Activated CD4-positive, alpha-beta T cell treated with anti-CD3 and anti-CD28 coated beads, Interleukin-10, Interleukin-2, amounts not matched to agents 100 ng/mL and 50 ng/mL, durations not matched to agents 16 hours and 8 hours (primary cell): Measurements from ENCODE around the gene ZFP3.
"Not testable (repeated sequence)": the region's sequence is repeated elsewhere in the genome, so short reads cannot be mapped to it uniquely, and the experiment has no call there.

ENCODE experiments used
- DNase-seq: peaks from one replicate; pipeline ENCODE4 v3.0.0-alpha.2; 2020

The ZFP3 gene

GRCh38 chr17:5126719-5127488 is 48.6 kb downstream of the ZFP3 start:
- DNase-seq, result no peak

DNA sequence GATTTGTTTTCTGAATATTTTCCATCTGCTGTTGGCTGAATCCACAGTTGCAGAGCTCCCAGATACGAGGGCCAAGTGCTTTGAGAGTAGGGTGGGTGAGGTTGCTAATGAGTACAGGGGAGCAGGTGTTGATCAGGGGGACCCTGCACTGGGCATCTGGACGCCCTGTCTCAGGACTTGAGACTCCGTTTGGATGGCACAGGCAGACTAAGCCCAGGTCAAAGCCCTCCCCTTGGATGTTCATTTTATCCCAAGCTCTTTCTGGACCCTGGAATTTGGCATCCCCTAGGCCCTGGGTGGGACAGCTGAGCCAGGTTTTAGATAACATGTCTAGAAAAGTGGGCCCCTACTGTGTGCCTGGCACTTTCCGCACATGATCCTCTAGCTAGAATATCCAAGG is 49.6 kb downstream of the ZFP3 start:
- DNase-seq, result no peak

DNA sequence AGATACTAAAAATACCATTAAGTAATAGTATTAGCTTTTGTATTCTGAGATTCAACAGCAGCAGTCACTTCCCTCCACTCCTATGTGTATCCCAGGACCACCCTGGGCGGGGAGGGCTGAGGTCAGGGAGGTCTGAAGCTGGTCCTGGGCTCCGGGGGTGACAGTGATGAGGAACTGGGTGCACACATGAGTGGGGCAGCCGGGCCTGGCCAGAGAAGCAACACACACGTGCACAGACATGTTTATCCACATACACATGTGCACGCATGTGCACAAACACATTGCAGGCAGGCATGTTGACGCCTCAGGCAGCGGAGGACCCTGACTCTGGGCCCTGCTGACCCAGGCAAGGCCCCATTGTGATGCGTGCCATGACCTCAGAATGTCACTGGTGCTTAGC is 50.1 kb downstream of the ZFP3 start:
- not testable (repeated sequence) for DNase-seq

GRCh38 chr17:5128905-5129535 is 50.8 kb downstream of the ZFP3 start:
- DNase-seq, result no peak

DNA sequence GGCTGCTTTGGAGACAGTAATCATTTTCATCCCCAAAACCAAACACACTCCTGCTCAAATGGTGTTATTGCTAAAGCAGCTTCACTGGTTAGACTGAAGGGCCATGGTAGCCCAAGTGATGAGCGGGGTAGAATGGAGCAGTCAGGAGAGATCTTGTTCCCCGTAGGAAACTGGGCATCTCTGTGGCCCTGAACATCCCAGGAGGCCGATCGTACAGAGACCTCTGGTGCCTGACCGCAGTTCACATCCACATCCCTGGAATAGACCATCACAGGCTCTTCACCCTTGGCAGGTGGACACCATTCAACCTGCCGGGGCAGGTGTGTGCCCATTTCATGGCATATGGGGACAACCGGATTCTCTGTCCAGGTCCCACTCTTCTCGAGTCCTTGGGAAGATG is 51.5 kb downstream of the ZFP3 start:
- DNase-seq, result not testable (repeated sequence)

- DNase-seq, result not testable (repeated sequence)
Measured at GRCh38 chr17:5130261-5130660, 52.0 kb downstream of the ZFP3 start.

GRCh38 chr17:5130687-5131086 is 52.4 kb downstream of the ZFP3 start:
- not testable (repeated sequence) for DNase-seq

DNA sequence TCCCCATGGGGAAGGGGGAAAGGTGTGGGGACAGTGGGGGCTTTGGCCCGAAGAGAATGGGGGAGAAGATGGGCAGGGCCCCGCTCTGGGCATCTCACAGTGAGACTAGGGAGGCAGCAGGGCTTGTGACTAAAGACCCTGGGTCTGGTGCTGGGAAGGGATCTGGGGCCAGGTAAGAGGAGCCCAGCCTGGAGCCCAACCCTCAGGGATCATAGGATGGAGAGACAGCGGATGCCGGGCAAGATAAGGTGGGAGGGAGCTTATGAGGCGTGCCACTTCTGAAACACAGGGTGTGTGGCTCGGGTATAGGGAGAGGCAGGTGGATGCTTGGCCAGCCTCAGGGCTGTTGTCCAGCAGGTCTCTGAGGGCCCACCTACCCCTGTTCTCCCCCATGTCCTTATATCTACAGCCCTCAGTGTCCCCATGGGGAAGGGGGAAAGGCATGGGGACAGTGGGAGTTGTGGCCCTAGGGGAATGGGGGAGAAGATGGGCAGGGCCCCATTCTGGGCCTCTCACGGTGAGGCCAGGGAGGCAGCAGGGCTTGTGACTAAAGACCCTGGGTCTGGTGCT is 53.0 kb downstream of the ZFP3 start:
- no peak for DNase-seq

DNA sequence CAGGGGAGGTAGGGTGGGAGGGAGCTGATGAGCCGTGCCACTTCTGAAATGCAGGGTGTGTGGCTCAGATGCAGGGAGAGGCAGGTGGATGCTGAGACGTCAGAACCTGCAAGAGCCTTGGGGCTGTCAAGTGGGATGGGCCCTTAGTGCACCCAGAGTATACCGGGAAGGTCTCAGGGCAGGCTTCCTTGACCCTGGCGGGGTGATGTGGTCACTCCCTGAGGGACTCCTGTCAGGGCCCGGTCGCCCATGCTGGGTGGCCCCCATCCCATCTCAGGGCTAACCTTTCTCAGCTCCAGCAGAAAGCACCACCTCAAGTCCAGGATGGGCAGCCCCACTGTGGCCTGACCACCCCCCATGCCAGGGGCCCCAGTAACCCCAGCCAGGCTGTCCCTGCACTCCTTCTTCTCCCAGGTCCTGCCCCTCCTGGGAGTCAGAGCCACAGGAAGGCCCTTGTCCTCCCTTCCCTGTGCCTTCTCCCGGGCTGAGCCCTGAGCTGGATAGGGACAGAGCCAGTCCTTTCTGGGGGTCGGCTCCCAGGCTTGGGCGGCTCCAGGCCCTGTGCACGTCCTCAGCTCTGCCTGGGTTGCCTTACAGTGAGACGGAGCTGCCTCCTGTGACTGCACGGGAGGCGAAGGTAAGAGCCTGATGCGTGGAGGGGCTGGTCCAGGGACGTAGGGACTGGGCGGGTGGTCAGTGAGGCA is 53.7 kb downstream of the ZFP3 start:
- DNase-seq, result not testable (repeated sequence)

GRCh38 chr17:5132503-5133225 is 54.4 kb downstream of the ZFP3 start:
- not testable (repeated sequence) for DNase-seq

DNA sequence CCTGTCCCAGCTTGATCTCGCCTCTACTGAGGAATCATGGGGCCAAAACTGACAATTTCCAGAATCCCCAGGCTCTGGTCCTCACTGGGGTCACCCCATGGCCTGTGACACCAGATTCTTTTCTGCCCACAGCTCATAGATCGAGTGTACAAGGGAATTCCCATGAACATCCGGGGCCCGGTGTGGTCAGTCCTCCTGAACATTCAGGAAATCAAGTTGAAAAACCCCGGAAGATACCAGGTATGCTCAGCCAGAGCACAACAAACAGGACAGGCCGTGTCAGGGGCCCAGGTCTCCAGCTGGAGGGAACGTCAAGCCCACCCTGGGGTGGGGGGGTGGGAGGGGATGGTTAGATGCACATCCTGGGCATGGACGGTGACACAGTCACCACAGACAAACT is 55.0 kb downstream of the ZFP3 start:
- DNase-seq, result no peak

DNA sequence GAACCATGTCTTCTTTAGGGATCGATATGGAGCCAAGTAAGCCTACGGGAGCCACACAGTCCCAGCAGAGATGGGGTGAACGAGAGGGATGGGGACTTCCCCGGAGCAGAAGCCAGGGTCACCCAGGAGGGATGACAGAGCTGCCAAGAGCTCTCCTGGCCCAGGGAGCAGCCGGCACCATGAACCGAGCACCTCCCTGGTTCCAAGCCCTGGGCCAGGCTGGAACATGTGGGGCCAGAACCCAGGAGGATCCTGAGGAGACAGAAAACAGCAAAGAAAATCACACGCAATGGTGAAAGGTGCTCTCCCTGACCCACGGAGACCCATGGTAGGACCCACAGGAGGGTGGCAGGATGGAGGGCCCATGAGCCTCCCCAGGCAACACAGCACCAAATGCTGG is 55.7 kb downstream of the ZFP3 start:
- not testable (repeated sequence) for DNase-seq

DNA sequence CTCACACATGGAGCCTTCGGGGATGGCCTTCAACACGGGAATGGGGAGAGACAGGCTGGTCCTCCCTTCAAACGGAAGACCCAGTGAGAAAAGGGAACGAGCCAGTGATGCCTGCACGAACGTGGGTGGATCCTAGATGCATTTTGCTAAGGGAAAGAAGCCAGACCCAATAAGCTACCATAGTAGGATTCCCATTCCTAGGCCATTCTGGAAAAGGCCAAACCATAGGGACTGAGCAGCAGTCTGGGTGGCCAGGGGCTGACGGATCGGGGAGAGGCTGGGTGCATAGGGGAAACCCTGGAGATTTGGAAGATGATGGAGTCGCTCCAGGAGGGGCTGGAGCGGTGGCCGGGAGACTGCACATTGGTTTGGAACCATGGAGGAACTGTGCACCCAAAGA is 56.3 kb downstream of the ZFP3 start:
- DNase-seq, result not testable (repeated sequence)

GRCh38 chr17:5135131-5135712 is 57.0 kb downstream of the ZFP3 start:
- not testable (repeated sequence) for DNase-seq

- no peak for DNase-seq
Measured at GRCh38 chr17:5135726-5136579, 57.7 kb downstream of the ZFP3 start.

GRCh38 chr17:5136580-5137412 is 58.5 kb downstream of the ZFP3 start:
- DNase-seq, result not testable (repeated sequence)

- not testable (repeated sequence) for DNase-seq
Measured at GRCh38 chr17:5137511-5138197, 59.4 kb downstream of the ZFP3 start.

- DNase-seq, result not testable (repeated sequence)
Measured at GRCh38 chr17:5138198-5138544, 59.9 kb downstream of the ZFP3 start.

DNA sequence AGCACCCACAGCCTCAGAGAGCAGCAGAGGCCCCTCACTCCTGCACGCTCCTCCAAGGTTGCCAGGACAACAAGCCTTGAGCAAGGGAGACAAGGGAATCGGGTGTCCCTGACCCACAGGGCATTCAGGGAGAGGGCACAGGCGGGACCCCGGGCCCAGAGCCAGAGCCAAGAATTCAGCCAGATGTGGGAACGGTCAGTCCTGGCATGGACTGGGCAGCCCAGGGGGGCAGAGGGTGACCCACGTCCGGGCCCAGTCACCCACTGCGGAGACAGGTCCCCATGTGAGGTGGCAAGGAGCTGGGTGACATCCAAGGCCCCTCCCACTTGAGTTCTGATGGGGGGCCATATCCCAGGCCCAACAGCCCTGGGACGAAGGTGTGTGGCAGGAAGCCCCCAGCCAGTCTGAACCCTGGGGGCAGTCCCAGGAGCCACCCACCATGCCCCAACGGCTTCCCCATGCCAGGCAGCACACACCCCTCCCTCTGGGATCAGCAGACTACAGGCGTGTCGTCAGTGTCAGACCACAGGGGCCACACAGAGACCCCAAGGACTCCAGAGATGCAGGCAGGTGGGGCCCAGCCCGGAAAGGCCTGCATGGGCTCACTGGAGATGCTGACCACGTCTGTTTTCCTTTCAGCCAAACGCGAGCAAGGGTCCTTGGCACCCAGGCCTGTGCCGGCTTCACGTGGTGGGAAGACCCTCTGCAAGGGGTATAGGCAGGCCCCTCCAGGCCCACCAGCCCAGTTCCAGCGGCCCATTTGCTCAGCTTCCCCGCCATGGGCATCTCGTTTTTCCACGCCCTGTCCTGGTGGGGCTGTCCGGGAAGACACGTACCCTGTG is 60.6 kb downstream of the ZFP3 start:
- DNase-seq, result no peak
